GM19324 (cell line): ENCODE results near the gene STYK1.
"Not testable (repeated sequence)": the region's sequence is repeated elsewhere in the genome, so short reads cannot be mapped to it uniquely, and the experiment has no call there.

ENCODE experiments used
- ATAC-seq: cut with Tn5 transposase; IDR thresholded peaks from one replicate; pipeline ENCODE4 v1.9.1; 2021; ENCODE audit warnings: mild to moderate bottlenecking, moderate library complexity; ENCODE audit not compliant: unreplicated experiment, low FRiP score

The STYK1 gene

DNA sequence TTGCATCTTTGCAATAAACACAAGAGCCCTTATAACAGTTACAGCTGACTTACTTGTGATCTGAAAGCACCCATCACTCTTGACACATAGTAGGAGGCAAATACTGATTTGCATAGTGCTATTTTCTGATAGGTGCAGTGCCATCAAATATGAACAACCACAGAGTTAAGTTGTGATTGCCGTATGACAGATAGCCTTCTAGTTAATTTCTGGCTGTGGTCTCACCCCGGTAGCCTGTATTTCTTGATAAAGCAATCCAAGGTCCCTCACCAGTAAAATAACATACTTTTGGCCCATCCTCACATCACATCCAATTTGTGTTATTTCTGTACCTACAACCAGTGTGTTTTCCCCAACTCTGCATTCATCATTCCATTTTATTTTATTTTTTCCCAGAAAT, 23.3 kb upstream of the STYK1 start:
- ATAC-seq = no peak

DNA sequence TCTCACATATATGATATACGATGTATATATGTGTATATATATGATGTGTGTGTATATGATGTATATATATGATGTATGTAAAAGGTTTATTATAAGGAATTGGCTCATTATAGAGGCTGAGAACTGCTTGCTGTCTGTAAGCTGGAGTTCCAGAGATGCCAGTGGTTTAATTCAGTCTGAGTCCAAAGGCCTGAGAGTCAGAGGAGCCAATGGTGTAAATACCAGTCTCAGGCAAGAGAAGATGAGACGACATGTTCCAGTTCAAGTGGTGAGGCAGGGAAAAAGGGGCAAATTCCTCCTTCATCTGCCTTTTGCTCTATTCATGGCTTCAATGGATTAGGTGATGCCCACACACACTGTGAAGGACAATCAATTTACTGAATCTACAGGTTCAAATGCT, 17.1 kb upstream of the STYK1 start:
- ATAC-seq = no peak

DNA sequence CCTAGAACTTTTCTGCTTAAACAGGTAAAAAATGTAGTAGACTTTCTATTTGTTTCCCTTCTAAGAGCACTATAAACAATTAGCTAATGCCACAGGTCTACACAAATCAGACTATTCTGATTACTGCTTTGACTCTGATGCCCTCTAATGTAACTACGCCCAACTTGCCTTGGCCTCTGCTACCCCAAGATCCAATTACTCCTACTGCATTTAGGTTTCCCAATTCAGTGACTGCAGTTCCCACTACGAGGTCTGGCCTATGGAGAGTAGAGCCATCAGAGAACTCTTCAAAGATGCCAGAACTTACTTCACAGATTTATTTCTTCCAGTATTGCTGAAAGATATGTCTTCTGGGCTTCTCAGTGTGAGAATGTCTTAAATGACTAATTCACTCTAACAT, 15.3 kb upstream of the STYK1 start:
- no peak for ATAC-seq

DNA sequence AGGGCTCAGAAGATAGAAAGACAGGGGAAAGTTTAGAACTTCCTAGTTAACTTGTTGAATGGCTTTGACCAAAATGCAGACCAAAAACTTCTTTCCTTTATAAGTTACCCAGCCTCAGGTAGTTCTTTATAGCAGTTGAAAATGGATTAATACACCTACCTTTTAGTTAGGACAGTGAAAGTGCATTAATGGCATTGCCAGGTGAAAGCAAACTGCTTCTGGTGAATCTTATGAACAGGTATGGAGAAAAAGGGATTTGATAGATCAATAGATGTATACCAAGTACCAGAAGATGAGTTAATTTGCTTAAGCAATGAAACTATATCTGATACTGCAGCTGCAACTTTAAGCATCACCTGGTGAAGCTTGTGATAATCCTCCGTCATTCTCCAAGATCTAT, 14.2 kb upstream of the STYK1 start:
- no peak for ATAC-seq

GRCh38 chr12:10672231-10672868, 1.5 kb downstream of the STYK1 start:
- no peak for ATAC-seq

DNA sequence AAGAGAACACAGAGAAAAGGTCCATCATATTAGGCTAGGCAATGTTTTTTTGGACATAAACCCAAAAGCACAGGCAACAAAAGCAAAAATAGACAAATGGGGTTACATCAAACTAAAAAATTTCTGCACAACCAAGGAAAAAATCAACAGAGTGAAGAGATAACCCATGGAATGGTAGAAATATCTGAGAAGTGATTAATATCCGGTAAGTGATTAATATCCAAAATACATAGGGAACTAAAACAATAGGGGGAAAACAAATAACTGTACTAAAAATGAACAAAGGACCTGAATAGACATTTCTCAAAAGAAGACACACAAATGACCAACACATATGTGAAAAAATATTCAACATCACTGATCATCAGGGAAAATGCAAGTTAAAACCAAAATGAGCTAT, 4.3 kb downstream of the STYK1 start:
- ATAC-seq = no peak

DNA sequence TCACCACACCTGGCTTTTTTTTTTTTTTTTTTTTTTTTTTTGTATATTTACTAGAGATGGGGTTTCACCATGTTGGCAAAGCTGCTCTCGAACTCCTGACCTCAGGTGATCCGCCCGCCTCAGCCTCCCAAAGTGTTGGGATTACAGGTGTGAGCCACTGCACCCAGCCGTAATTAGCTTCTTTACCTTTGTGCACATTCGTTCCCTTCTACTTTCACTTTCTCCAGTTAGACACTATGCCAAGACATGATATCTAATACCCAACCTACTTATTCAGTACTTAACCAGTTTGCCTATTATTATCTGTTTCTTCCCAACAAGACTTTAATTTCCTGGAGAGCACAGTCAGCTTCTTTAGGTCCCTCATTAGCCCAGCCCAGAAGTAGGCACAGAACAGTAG, 5.3 kb downstream of the STYK1 start:
- ATAC-seq = no peak

- no peak for ATAC-seq
Measured at GRCh38 chr12:10667581-10667980, 6.3 kb downstream of the STYK1 start.

GRCh38 chr12:10664499-10664898, 9.4 kb downstream of the STYK1 start:
- ATAC-seq = no peak

- ATAC-seq = no peak
Measured at GRCh38 chr12:10663869-10664268, 10.0 kb downstream of the STYK1 start.

GRCh38 chr12:10661338-10661737, 12.5 kb downstream of the STYK1 start:
- ATAC-seq = no peak

DNA sequence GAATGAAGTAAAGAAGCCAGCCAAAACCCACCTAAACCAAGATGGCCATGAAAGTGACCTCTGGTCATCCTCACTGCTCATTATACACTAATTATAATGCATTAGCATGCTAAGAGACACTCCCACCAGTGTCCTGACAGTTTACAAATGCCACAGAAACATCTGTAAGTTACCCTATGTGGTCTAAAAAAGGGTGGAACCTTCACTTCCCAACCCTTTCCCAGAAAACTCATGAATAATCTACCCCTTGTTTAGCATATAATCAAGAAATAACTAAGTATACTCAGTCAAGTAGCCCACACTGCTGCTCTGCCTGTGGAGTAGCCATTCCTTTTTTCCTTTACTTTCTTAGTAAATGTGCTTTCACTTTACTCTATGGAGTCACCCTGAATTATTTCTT, 19.8 kb downstream of the STYK1 start:
- no peak for ATAC-seq

- no peak for ATAC-seq
Measured at GRCh38 chr12:10652192-10652591, 21.7 kb downstream of the STYK1 start.

DNA sequence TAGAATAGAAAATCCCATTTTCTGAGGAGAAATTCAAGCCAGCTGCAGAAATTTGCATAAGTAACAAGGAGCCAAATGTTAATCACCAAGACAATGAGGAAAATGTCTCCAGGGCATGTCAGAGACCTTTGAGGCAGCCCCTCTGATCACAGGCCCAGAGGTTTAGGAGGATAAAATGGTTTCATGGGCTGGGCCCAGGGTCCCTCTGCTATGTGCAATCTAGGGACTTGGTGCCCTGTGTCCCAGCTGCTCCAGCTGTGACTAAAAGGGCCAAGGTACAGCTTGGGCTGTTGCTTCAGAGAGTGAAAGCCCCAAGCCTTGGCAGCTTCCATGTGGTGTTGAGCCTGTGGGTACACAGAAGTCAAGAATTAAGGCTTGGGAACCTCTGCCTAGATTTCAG, 27.3 kb downstream of the STYK1 start:
- not testable (repeated sequence) for ATAC-seq

GRCh38 chr12:10645910-10646309, 27.9 kb downstream of the STYK1 start:
- ATAC-seq = no peak

DNA sequence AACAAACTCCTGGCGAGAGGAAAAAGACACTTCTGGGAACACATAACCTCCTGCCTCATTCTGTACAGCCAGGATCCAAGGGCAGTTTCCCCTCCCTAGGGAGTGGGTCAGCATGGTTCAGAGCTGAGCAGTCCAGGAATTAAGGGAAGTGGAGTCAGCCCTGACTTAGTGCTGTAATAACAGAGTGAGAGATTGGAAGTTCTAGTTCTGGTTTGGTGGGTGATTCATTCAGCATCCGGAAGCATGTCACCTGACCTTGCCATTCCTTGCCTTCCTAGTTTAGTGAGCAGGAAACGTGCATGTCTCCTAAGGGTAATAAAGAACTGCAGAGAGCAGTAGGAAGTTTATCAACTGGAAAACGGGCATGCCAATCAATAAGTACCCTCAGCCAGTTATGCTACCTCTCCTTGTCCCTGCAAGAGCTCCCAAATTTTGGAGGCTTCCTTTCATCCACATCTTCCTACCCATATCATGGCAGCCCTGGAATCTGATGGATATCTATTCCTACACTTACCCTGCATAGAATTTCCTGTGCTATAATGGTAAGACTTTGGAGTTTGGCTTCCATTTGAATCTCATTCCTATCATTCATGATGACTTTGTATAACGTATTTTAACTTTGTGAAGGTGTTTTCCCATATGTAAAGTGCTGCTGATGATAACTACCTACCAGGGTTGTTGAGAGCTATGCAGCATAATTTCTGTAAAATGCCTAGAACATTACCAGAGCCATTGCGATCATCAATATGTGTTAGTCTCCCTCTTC, 31.9 kb downstream of the STYK1 start:
- no peak for ATAC-seq

- no peak for ATAC-seq
Measured at GRCh38 chr12:10638728-10639127, 35.1 kb downstream of the STYK1 start.

DNA sequence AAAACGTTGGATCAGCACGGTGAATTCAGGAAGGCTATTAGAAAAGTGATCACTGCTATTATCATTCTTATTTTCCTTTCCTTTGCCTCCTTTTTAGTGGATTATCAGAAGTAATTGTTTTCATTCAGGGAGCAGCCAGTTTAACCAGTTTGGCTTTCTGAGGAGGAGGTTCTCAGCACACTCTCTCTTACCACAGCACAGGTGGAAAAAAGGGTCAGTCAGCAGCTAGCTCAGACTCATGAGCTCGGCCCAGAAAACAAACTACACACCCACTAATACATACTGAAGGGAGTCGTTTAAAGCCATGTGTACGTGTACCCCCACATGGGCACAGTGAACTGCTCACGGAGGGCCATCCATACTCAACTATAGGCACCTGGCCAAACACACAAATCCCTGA, 37.2 kb downstream of the STYK1 start:
- no peak for ATAC-seq

DNA sequence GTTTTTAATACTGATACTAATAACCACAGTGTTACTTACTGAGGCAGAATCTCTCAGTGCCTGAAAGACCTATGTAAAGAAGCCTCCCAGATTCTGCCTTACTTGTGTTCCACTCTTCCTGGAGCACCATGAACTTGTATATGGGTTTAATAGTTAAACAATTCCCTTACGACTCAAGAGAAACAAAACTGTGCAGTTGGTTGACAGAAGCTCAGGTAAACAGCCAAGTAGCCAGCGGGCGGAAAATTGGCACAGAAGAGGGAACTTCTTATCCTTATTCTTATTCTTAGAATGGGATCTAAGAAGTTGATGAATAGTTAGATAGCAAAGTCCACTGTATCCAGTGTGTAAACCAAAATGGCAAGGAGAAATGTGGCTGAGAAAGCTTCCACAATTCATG, 37.7 kb downstream of the STYK1 start:
- ATAC-seq = no peak

DNA sequence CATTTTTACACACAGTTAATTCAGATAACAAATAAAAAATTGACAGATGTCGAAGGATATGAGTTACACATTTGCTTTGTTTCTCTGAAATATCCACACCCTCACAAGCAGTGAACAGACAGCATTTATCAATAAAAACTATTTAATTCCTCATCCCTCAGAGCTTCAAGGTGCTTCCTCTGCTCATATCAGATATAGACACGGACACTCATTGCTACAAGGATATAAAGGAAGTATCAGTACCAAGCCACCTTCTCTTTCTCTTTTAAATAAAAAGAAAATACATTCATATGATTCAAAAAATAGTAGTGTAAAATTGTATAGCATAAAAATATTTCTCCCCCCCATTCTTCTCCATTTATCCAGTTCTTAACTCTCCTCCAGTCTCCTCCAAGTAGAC, 38.5 kb downstream of the STYK1 start:
- no peak for ATAC-seq

- ATAC-seq = no peak
Measured at GRCh38 chr12:10634427-10634826, 39.4 kb downstream of the STYK1 start.

- no peak for ATAC-seq
Measured at GRCh38 chr12:10633541-10633940, 40.3 kb downstream of the STYK1 start.
